RWPE1 (cell line): Measurements from ENCODE around the gene GRIA1.

ENCODE experiments used
- CTCF ChIA-PET: fragments of 350-600 bp; sonication (Branson Sonifier 250); formaldehyde crosslinking; extraction: SDS; loops from one replicate; lab custom pipeline; 2021; lab: Yijun Ruan, JAX
- POLR2A ChIA-PET: fragments of 400-600 bp; formaldehyde crosslinking; extraction: SDS; loops from one replicate; lab custom pipeline; 2020; ENCODE audit warnings: antibody characterized with exemption; ENCODE audit not compliant: low non-redundant PET; lab: Yijun Ruan, JAX
- DNase-seq: peaks from one replicate; pipeline ENCODE4 v3.0.0; 2012; ENCODE audit warnings: low spot score
- H3K27ac ChIP-seq: fragments of 450-650 bp; 2 replicates; pipeline ENCODE4 v1.5.1; 2017
- TF ChIP-seq, protein P1 (sequence below): fragments of 450-650 bp; conservative IDR thresholded peaks from 2 replicates; pipeline ENCODE4 v1.5.1; 2017; ENCODE audit warnings: low read depth, mild to moderate bottlenecking

The GRIA1 gene

GRCh38 chr5:153798830-153799229 is 308.4 kb downstream of the GRIA1 start:
- POLR2A ChIA-PET, result no interaction called here
- TF ChIP-seq, protein P1, sequence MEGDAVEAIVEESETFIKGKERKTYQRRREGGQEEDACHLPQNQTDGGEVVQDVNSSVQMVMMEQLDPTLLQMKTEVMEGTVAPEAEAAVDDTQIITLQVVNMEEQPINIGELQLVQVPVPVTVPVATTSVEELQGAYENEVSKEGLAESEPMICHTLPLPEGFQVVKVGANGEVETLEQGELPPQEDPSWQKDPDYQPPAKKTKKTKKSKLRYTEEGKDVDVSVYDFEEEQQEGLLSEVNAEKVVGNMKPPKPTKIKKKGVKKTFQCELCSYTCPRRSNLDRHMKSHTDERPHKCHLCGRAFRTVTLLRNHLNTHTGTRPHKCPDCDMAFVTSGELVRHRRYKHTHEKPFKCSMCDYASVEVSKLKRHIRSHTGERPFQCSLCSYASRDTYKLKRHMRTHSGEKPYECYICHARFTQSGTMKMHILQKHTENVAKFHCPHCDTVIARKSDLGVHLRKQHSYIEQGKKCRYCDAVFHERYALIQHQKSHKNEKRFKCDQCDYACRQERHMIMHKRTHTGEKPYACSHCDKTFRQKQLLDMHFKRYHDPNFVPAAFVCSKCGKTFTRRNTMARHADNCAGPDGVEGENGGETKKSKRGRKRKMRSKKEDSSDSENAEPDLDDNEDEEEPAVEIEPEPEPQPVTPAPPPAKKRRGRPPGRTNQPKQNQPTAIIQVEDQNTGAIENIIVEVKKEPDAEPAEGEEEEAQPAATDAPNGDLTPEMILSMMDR, result no peak
- DNase-seq, result no peak
- no peak overlapping the region for H3K27ac ChIP-seq
- CTCF ChIA-PET, result no interaction called here

DNA sequence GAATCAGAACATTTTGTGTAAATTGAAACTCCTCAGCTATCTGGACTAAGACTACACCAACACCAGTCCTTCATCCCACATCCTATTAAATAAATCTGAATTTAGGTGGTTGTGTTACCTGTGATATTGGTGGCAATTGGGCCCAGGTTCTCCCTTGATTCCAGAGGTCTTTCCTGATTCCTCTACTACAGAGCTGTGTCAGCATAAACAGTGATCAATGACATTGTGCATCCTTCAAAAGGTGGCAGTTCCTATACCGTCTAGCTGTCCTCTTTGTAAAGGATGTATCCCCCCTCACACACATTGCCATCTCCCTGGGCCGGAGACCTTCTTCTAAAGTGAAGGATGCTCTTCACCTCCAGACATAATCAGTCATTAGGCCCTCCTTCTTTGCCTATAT is 309.0 kb downstream of the GRIA1 start:
- TF ChIP-seq, protein P1, result no peak
- POLR2A ChIA-PET, result no interaction called here
- H3K27ac ChIP-seq, result no peak overlapping the region
- CTCF ChIA-PET, result interaction anchor here (0.5 to 0.9 kb wide), 3 partner anchors 10 to 1520 kb away, joined by 3 read pairs; no protein-coding TSS in a partner anchor
- DNase-seq, result no peak

DNA sequence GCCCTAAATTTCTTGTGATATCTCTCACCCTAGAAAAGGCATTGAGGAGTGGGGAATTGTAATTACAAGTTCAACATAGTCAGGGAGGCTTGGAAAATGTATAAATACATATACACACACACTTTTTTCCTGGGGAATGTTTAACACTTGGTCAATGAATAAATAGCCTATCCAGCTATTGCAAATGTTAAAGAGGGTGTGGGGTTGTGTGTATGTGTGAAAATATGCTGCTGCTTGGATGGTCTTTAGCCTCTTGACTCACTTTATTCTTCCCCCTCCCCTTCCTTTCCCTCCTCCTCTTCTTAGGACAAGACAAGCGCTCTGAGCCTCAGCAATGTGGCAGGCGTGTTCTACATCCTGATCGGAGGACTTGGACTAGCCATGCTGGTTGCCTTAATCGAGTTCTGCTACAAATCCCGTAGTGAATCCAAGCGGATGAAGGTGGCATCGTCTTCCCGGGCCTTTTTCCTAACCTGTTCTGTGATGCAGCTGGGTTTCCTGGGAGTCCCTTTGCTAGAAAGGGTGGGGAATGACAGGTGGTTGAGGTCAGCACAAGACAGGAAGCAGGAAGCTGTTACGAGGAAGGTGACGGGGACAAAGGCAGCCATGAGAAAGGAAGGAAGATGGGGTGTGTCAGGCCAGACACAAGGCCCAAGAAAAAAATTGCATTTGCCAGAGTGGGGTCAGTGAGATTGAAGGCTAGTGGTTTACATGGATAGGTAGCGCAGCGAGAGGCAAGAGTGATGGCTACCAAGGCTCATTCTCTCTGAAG is 311.8 kb downstream of the GRIA1 start:
- ChIA-PET CTCF (interaction anchor here (0.5 kb wide), 1 partner anchor 53 kb away, joined by 3 read pairs; no protein-coding TSS in a partner anchor), POLR2A (no interaction called here)
- no peak overlapping the region for H3K27ac ChIP-seq
- TF ChIP-seq, protein P1, result no peak
- no peak for DNase-seq

DNA sequence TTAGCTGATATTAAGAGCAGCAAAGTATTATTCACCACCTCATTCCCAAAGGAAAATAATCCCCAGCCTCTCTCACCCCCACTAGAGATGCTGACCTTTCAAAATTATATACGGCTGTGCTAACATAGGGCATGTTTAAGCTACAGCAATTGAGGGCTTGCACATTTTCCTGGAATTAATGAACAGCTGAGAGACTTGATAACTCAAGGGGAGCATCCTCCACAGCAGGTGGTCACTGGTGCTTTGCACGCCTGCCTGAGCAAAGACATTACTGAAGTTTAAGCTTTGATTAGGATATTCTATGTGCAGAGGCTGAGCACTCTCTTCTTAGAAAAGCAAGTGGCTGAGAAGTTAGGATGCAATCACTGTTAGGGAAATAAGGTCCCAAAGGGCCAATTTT is 317.3 kb downstream of the GRIA1 start:
- TF ChIP-seq, protein P1, result no peak
- POLR2A ChIA-PET, result no interaction called here
- CTCF ChIA-PET, result no interaction called here

GRCh38 chr5:153809166-153809565 is 318.7 kb downstream of the GRIA1 start:
- no peak for DNase-seq
- H3K27ac ChIP-seq, result no peak overlapping the region
- TF ChIP-seq, protein P1, result no peak
- ChIA-PET CTCF (interaction anchor here (0.6 kb wide), 1 partner anchor 1132 kb away, joined by 3 read pairs; no protein-coding TSS in a partner anchor), POLR2A (no interaction called here)

More for the DNA sequence above, 317.3 kb downstream of the GRIA1 start:
- no peak overlapping the region for H3K27ac ChIP-seq
- DNase-seq, result no peak

DNA sequence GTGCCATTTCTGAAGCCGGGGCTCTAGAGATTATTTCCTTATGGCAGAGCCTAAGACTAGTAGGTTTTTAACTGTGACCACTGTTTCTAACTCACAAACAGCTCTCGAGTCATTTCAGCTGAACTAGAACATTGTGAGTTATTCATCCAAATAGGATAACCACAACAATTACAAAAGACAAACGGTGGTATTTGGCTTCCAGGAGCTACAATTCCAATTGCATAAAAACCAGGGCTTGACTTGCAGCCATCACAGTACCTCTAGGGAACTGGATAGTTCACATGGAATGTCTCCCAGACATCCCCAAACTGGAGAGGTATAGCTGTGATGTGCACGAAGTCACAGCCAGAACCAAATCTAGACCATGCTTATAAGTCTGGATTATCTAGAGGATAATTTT is 323.4 kb downstream of the GRIA1 start:
- ChIA-PET CTCF (no interaction called here), POLR2A (no interaction called here)
- H3K27ac ChIP-seq, result no peak overlapping the region
- TF ChIP-seq, protein P1, result no peak
- DNase-seq, result no peak
